Large intestine (tissue), 3 donors: Measurements from ENCODE around the gene POLL. TPM values are rescaled to one million over a fixed set of nuclear protein-coding genes. Genes with fewer than 3 reads are reported as not detected.

Experiments
- DNase-seq, 2 donors: peaks; one replicate each; pipeline versions ENCODE4 v3.0.0 to v3.0.0-alpha.2; 2013
- H3K27ac ChIP-seq: one replicate; pipeline ENCODE4 v1.5.1; 2013; ENCODE audit warnings: low read length
- H3K27me3 ChIP-seq: 2 replicates; pipeline ENCODE4 v1.6.1; 2013; ENCODE audit warnings: low read length; ENCODE audit not compliant: control insufficient read depth, insufficient read depth
- H3K36me3 ChIP-seq: 2 replicates; pipeline ENCODE4 v1.6.1; 2013; ENCODE audit warnings: low read length; ENCODE audit not compliant: control insufficient read depth, insufficient read depth
- H3K4me1 ChIP-seq: one replicate; pipeline ENCODE4 v1.6.1; 2013; ENCODE audit warnings: low read length; ENCODE audit not compliant: control insufficient read depth, insufficient read depth
- H3K4me3 ChIP-seq: one replicate; pipeline ENCODE4 v1.5.1; 2013; ENCODE audit warnings: low read length
- H3K9me3 ChIP-seq: one replicate; pipeline ENCODE4 v1.6.1; 2013; ENCODE audit warnings: mild to moderate bottlenecking, low read depth, low read length, moderate library complexity; ENCODE audit not compliant: control insufficient read depth
- WGBS: methylation state at CpG from one replicate; pipeline ENCODE4 v1.1.5; 2013; ENCODE audit warnings: low lambda C conversion rate; ENCODE audit not compliant: insufficient coverage; 5-methylcytosine and 5-hydroxymethylcytosine counted together
- polyA plus RNA-seq: library from polyadenylated mRNA; unstranded; fragments of 120-200 nt; gene quantifications from one replicate; pipeline ENCODE4 v1.2.1, GENCODE V29; 2013

The POLL gene
- polyA plus RNA-seq, 1 donor: 31.4 TPM

DNA sequence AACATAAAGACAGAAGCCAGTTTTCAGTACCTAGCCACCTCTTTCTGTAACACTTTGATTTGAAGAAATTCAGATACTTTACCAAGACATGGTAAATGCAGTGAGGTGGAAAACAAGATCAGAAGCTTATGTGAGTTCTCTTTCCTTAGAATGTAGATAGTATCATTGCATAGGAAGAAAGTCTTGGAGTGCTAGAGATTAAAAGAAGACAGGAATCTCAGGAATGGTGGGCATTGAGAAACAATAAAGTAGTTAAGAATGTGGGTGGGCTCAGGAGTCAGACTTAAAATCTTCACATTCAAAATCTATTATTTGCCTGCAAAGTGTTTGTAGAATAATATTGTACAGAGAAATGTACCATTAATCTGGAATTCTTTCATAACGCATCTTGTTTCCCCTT, 58.9 kb downstream of the POLL start:
- Histone ChIP-seq H3K4me3 (no peak overlapping the region), H3K36me3 (peaks cover 18% of the 10 kb centered on the region), H3K27me3 (no peaks in the 10 kb centered on the region), H3K27ac (no peak overlapping the region), H3K9me3 (no peaks in the 10 kb centered on the region), H3K4me1 (no peaks in the 10 kb centered on the region)
- no peak for DNase-seq
- 56% methylated on average over 1 of the region's 1 CpG for whole genome bisulfite sequencing

Other genes with a start within 250 kb of the POLL start
- gene BTRC, start 234.1 kb downstream of the POLL start, polyA plus RNA-seq: 14.4 TPM
- gene DPCD, start 64 bp upstream of the POLL start, polyA plus RNA-seq: 17.4 TPM
- gene FBXW4, start 106.9 kb upstream of the POLL start, polyA plus RNA-seq: 45.7 TPM
- gene FGF8, start 187.9 kb upstream of the POLL start, polyA plus RNA-seq: not detected
- gene NPM3, start 195.2 kb upstream of the POLL start, polyA plus RNA-seq: 45.2 TPM
- 129 TPM for gene OGA, start 230.2 kb upstream of the POLL start, polyA plus RNA-seq